Measurements from ENCODE around the gene PHACTR1. TPM values are rescaled to one million over a fixed set of nuclear protein-coding genes. Genes with fewer than 3 reads are reported as not detected.

Gene PHACTR1
- total RNA-seq, 1 experiment from 2014 or later = not detected

- intact Hi-C loops (cut with micrococcal nuclease) = no loop called here
- H3K9ac ChIP-seq (ENCODE audit: low read length) = no peak overlapping the region
Observed at GRCh38 chr6:13198168-13198567, 481.6 kb downstream of the PHACTR1 start.

GRCh38 chr6:13201336-13201735, 484.8 kb downstream of the PHACTR1 start:
- intact Hi-C loops (cut with micrococcal nuclease) = no loop called here

More at GRCh38 chr6:13198168-13198567, 481.6 kb downstream of the PHACTR1 start:
- Histone ChIP-seq H3F3A (ENCODE audit: low read length, unreplicated experiment) (no peaks in the 10 kb centered on the region), H4K20me1 (ENCODE audit: low read length) (no peaks in the 10 kb centered on the region), H3K9me3 (ENCODE audit: low read length) (no peaks in the 10 kb centered on the region), H3K36me3 (ENCODE audit: low read depth, low read length) (no peaks in the 10 kb centered on the region), H3K4me3 (ENCODE audit: low read length) (no peak overlapping the region), H3K9me2 (replicated peaks; ENCODE audit: low read length) (no peaks in the 10 kb centered on the region), H3K4me2 (ENCODE audit: low read length) (no peak overlapping the region), H3K27ac (ENCODE audit: low read length) (no peak overlapping the region), H3K4me1 (ENCODE audit: insufficient read depth, low read length) (no peaks in the 10 kb centered on the region), H3K27me3 (ENCODE audit: low read length) (peaks cover 43% of the 10 kb centered on the region), H2AFZ (ENCODE audit: low read length) (no peak overlapping the region), H3K79me2 (ENCODE audit: low read length) (no peaks in the 10 kb centered on the region)
- ChIA-PET POLR2A (ENCODE audit: unreplicated experiment) (no interaction called here), CTCF (no interaction called here)
- BruUV-seq (replicated peaks) = no TSS peak
- DNase-seq (no peak), ATAC-seq (no peak)
- TF ChIP-seq EZH2phosphoT487 (IDR thresholded peaks at IDR 0.05; ENCODE audit: borderline replicate concordance, low read length) (no peak), CTCF (conservative IDR thresholded peaks at IDR 0.05; ENCODE audit: low read depth, low read length) (no peak), EZH2 (IDR thresholded peaks at IDR 0.05; ENCODE audit: low read length, unreplicated experiment) (no peak)

More at GRCh38 chr6:13201336-13201735, 484.8 kb downstream of the PHACTR1 start:
- H3K79me2 ChIP-seq (ENCODE audit: low read length) = no peaks in the 10 kb centered on the region
- H3K4me1 ChIP-seq (ENCODE audit: insufficient read depth, low read length) = no peaks in the 10 kb centered on the region
- H3K36me3 ChIP-seq (ENCODE audit: low read depth, low read length) = no peaks in the 10 kb centered on the region
- H4K20me1 ChIP-seq (ENCODE audit: low read length) = no peaks in the 10 kb centered on the region
- DNase-seq = no peak
- no peak overlapping the region for H3K4me3 ChIP-seq (ENCODE audit: low read length)
- ATAC-seq = no peak
- ChIA-PET POLR2A (ENCODE audit: unreplicated experiment) (no interaction called here), CTCF (no interaction called here)
- no TSS peak for BruUV-seq (replicated peaks)
- no peak overlapping the region for H3K4me2 ChIP-seq (ENCODE audit: low read length)
- no peak overlapping the region for H2AFZ ChIP-seq (ENCODE audit: low read length)
- H3K9me2 ChIP-seq (replicated peaks; ENCODE audit: low read length) = no peaks in the 10 kb centered on the region
- H3K27ac ChIP-seq (ENCODE audit: low read length) = no peak overlapping the region
- H3K27me3 ChIP-seq (ENCODE audit: low read length) = peaks cover 67% of the 10 kb centered on the region
- H3F3A ChIP-seq (ENCODE audit: low read length, unreplicated experiment) = no peaks in the 10 kb centered on the region
- TF ChIP-seq EZH2 (IDR thresholded peaks at IDR 0.05; ENCODE audit: low read length, unreplicated experiment) = no peak
- no peak for TF ChIP-seq EZH2phosphoT487 (IDR thresholded peaks at IDR 0.05; ENCODE audit: borderline replicate concordance, low read length)
- no peak for TF ChIP-seq CTCF (conservative IDR thresholded peaks at IDR 0.05; ENCODE audit: low read depth, low read length)
- no peak overlapping the region for H3K9ac ChIP-seq (ENCODE audit: low read length)
- no peaks in the 10 kb centered on the region for H3K9me3 ChIP-seq (ENCODE audit: low read length)

Data from PC-3 (cell line).